AG04450 (cell line): ENCODE results near the gene TMEM45A. TPM values are rescaled to one million over a fixed set of nuclear protein-coding genes. Genes with fewer than 3 reads are reported as not detected.

Experiments
- CTCF ChIA-PET: fragments of 300-600, 350-600 bp; formaldehyde crosslinking; extraction: SDS; loops from one replicate; lab custom pipeline; 2022; ENCODE audit warnings: antibody characterized with exemption, inconsistent platforms; lab: Charles Lee
- POLR2A ChIA-PET: fragments of 350-600 bp; formaldehyde crosslinking; extraction: SDS; loops from one replicate; lab custom pipeline; 2021; ENCODE audit warnings: antibody characterized with exemption, inconsistent platforms; lab: Yijun Ruan, JAX
- DNase-seq: peaks from one replicate; pipeline ENCODE4 v3.0.0-alpha.2; 2011; ENCODE audit warnings: low read depth, low spot score
- H3K27ac ChIP-seq: one replicate; pipeline ENCODE4 v1.5.1; 2012; ENCODE audit warnings: low read depth, low read length, control low read depth
- H3K27me3 ChIP-seq: one replicate; pipeline ENCODE4 v1.6.0; 2012; ENCODE audit warnings: low read length; ENCODE audit not compliant: control insufficient read depth, insufficient read depth
- H3K4me3 ChIP-seq: 2 replicates; pipeline ENCODE4 v1.5.1; 2011; ENCODE audit warnings: mild to moderate bottlenecking, low read depth, low read length, control low read depth
- H3K9me3 ChIP-seq: 2 replicates; pipeline ENCODE4 v1.5.1; 2012; ENCODE audit warnings: low read length; ENCODE audit not compliant: control insufficient read depth, insufficient read depth
- polyA plus RNA-seq: library from polyadenylated mRNA; depleted of rRNA; stranded (reverse); fragments of >200 nt; gene quantifications from 2 replicates; pipeline ENCODE4 v1.2.3, GENCODE V29; 2011
- TF ChIP-seq, protein P1 (sequence below): IDR thresholded peaks from 2 replicates; pipeline ENCODE4 v1.5.1; 2011; ENCODE audit warnings: low read depth, low read length, control low read depth, inconsistent platforms

The TMEM45A gene
- polyA plus RNA-seq, 1 experiment = 42.8 TPM

DNA sequence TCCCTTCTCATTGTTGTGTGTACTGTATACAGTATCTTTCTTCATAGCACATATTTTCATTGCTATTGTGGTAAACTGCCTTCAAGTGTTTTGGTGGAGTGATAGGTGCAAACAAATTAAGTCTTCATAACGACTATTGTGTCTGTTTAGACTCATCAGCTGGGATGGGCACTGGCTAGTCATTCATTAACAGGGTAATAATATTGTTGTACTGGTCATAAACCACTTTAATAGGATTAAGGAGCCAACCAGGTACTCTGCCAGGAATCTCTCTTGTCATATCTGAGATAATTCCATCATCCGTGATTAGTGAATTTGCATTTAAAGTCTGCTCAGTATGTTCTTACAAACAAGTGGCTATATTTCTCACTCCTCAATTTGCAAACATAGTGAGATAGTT is 10.2 kb upstream of the TMEM45A start:
- POLR2A ChIA-PET = no interaction called here
- no peaks in the 10 kb centered on the region for H3K9me3 ChIP-seq
- H3K27ac ChIP-seq = no peak overlapping the region
- TF ChIP-seq, protein P1, sequence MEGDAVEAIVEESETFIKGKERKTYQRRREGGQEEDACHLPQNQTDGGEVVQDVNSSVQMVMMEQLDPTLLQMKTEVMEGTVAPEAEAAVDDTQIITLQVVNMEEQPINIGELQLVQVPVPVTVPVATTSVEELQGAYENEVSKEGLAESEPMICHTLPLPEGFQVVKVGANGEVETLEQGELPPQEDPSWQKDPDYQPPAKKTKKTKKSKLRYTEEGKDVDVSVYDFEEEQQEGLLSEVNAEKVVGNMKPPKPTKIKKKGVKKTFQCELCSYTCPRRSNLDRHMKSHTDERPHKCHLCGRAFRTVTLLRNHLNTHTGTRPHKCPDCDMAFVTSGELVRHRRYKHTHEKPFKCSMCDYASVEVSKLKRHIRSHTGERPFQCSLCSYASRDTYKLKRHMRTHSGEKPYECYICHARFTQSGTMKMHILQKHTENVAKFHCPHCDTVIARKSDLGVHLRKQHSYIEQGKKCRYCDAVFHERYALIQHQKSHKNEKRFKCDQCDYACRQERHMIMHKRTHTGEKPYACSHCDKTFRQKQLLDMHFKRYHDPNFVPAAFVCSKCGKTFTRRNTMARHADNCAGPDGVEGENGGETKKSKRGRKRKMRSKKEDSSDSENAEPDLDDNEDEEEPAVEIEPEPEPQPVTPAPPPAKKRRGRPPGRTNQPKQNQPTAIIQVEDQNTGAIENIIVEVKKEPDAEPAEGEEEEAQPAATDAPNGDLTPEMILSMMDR = no peak
- no peak overlapping the region for H3K4me3 ChIP-seq
- peaks cover 18% of the 10 kb centered on the region for H3K27me3 ChIP-seq
- no peak for DNase-seq
- CTCF ChIA-PET = interaction anchor here (1.2 kb wide), 1 partner anchor 19 kb away, joined by 3 read pairs; no protein-coding TSS in a partner anchor

DNA sequence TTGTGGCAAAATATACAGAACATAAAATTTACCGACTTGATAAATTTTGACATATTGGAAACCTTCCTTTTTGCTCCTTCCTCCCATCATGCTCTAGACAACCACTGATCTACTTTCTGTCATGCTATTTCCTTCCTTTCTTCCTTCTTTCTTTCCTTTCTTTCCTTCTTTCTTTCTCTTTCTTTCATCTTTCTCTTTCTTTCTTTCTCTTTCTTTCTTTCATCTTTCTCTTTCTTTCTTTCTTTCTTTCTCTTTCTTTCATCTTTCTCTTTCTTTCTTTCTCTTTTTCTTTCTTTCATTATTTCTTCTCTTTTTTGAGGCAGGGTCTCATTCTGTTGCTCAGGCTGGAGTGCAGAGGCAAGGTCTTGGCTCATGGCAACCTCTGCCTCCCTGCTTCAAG is 8.9 kb upstream of the TMEM45A start:
- no peak overlapping the region for H3K4me3 ChIP-seq
- DNase-seq = no peak
- peaks cover 22% of the 10 kb centered on the region for H3K27me3 ChIP-seq
- H3K27ac ChIP-seq = no peak overlapping the region
- ChIA-PET CTCF (no interaction called here), POLR2A (no interaction called here)
- no peaks in the 10 kb centered on the region for H3K9me3 ChIP-seq
- TF ChIP-seq, protein P1 = no peak

DNA sequence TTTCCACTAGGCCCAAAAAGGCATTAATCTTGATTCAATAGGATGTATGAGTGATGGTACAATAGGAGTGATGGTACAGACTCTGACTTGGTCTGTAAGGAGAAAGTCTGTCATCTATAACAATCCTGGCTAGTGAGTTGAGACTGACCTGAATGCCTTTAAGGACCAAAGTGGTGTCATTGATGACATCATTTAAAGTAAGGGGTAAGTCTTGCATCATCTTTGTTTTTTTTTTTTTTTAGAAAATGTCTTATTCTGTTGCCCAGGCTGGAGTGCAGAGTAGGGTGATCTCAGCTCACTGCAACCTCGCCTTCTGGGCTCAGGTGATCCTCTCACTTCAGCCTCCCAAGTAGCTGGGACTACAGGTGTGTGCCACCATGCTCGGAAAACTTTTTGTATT is 5.6 kb upstream of the TMEM45A start:
- Histone ChIP-seq H3K4me3 (no peak overlapping the region), H3K9me3 (no peaks in the 10 kb centered on the region), H3K27me3 (peaks cover 16% of the 10 kb centered on the region), H3K27ac (no peak overlapping the region)
- TF ChIP-seq, protein P1 = no peak
- no peak for DNase-seq
- ChIA-PET POLR2A (no interaction called here), CTCF (interaction anchor here (0.6 to 1.0 kb wide), 3 partner anchors 23 to 145 kb away, joined by 3 to 4 read pairs (median 3); no protein-coding TSS in a partner anchor)

DNA sequence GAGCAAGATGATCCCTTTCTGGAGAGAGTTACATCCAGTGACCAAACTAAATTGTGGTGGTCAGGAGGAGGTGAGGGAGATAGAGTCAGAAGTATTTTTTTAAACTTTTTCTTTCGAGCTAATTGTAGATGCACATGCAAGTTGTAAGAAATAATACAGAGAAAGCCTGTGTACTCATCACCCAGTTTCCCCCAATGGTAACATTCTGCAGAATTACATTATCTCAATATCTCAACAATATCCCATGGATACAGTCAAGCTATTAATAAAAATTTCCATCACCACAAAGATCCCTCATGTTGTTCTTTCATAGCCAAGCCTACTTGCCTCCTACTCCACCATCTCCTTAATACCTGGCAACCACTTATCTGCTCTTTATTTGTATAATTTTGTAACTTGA is 3.3 kb upstream of the TMEM45A start:
- CTCF ChIA-PET = interaction anchor here (0.7 kb wide), 1 partner anchor 977 kb away, joined by 4 read pairs; no protein-coding TSS in a partner anchor
- DNase-seq = no peak
- Histone ChIP-seq H3K4me3 (no peak overlapping the region), H3K27ac (no peak overlapping the region), H3K27me3 (peaks cover 9% of the 10 kb centered on the region), H3K9me3 (no peaks in the 10 kb centered on the region)
- TF ChIP-seq, protein P1 = no peak
- POLR2A ChIA-PET = no interaction called here

DNA sequence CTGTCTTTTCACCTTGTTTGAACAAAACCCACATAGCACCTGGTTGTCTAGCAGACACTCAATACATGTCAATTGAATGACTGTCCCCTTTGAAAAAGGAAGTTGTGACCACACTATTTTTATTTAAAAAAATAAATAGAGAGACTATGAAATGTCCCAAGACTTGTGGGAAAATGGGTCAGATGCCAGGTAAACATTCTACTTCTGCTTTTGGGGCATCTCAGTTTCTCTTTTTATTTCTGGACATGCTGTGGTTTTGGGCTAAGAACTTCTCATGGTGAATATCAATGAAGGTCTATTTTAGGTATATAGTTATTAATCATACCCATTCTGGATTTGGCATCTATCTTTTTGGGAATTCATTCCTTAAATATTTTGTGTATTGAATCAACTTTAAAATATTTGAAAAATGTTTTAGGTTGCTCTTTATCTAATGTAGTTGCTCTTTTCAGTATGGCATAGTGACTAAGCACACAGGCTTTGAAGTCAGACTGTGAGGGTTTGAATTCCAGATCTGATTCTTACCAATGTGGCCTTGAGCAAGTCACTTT is 4.4 kb downstream of the TMEM45A start:
- H3K27ac ChIP-seq = no peak overlapping the region
- ChIA-PET CTCF (no interaction called here), POLR2A (no interaction called here)
- TF ChIP-seq, protein P1 = no peak
- H3K9me3 ChIP-seq = no peaks in the 10 kb centered on the region
- DNase-seq = peak; percentile 32
- H3K27me3 ChIP-seq = no peaks in the 10 kb centered on the region
- no peak overlapping the region for H3K4me3 ChIP-seq
